GM21528 (cell line): ENCODE data around the gene OR14I1.

ENCODE experiments used
- ATAC-seq: cut with Tn5 transposase; IDR thresholded peaks from one replicate; pipeline ENCODE4 v1.9.1; 2021; ENCODE audit warnings: mild to moderate bottlenecking, moderate library complexity; ENCODE audit not compliant: unreplicated experiment, low FRiP score

The OR14I1 gene

GRCh38 chr1:248688527-248689298, 13.9 kb downstream of the OR14I1 start:
- peak; percentile 62 for ATAC-seq

- ATAC-seq: peak; percentile 91
These were observed 15.8 kb downstream of the OR14I1 start for GRCh38 chr1:248686815-248687214.

GRCh38 chr1:248681651-248682050, 20.9 kb downstream of the OR14I1 start:
- ATAC-seq: no peak

- ATAC-seq: no peak
These were observed 32.6 kb downstream of the OR14I1 start for GRCh38 chr1:248670003-248670402.

- ATAC-seq: peak; percentile 95
These were observed 38.9 kb downstream of the OR14I1 start for GRCh38 chr1:248663453-248664328.

GRCh38 chr1:248656797-248657196, 45.8 kb downstream of the OR14I1 start:
- ATAC-seq: peak; percentile 41

GRCh38 chr1:248655354-248655753, 47.2 kb downstream of the OR14I1 start, which contains the start of gene OR2T27:
TSS of gene OR2T27 (minus strand) at chr1:248655528. CDS start at chr1:248650884, 4,644 bp downstream.
- ATAC-seq: peak; percentile 51
